ENCODE data around the gene PNKD. TPM values are rescaled to one million over a fixed set of nuclear protein-coding genes. Genes with fewer than 3 reads are reported as not detected.

Gene PNKD
- total and polyA plus RNA-seq, 2 experiments from 2014 or later = 48.7 to 145 TPM

DNA sequence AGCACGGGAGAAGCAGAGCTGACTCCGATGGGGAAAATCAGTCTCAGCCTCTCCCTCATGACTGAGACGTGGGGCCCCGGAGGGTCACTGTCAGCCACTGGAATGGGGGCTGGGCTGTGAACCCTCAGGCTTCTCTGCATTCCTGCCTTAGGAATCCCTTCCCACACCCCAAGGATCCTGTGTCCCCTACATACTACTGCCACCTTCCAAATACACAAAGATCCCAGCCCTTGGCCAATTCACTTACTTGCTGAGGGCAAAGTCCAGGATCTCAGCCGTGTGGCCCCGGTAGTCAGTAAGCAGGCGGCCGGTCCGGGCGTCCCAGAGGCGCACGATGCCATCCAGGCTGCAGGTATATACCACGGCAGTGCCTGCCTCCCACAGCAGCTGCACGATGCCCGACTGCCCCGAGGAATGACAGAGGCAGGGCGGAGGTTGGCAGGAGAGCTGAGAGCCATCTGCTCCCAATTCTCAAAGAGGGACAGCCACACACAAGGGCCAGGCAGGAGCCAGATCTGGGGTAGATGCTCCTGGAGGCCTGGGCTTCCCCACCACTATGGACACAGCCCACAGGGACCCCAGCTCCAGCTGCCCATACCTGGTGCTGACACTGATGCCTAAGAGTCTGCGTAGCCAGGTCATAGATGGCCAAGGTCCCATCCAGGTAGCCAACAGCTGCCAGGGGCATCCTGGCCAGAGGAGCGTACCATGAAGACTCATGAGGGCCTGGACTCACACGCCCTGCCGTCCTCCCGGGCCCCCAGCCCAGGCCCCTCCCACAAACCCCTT lies 5.4 kb upstream of the PNKD start:
- WGBS (ENCODE audit: low lambda C conversion rate, missing lambda C conversion rate) = 73% methylated on average over 19 of the region's 22 CpGs
- Histone ChIP-seq H3K4me3 (no peak overlapping the region), H3K4me2 (peak overlapping the region; percentile 68), H4K20me1 (ENCODE audit: insufficient read depth, poor library complexity, severe bottlenecking) (peaks cover 7% of the 10 kb centered on the region), H3K9me2 (replicated peaks; ENCODE audit: insufficient read depth) (no peaks in the 10 kb centered on the region), H3K9me3 (ENCODE audit: low read depth) (no peaks in the 10 kb centered on the region), H3K27me3 (no peaks in the 10 kb centered on the region), H3K4me1 (ENCODE audit: insufficient read depth) (peaks cover 48% of the 10 kb centered on the region), H2AFZ (no peak overlapping the region), H3K36me3 (replicated peaks; ENCODE audit: insufficient read depth, low read depth) (no peaks in the 10 kb centered on the region), H3K27ac (peak overlapping the region; percentile 92), H3K79me2 (peaks cover 31% of the 10 kb centered on the region)
- TF ChIP-seq EZH2phosphoT487 (IDR thresholded peaks at IDR 0.05; ENCODE audit: low read depth, severe bottlenecking, unreplicated experiment) (no peak), CTCF (IDR thresholded peaks at IDR 0.05; ENCODE audit: poor library complexity) (no peak)
- DNase-seq (ENCODE audit: low spot score) = peak; percentile 77

- no peak for TF ChIP-seq CTCF (IDR thresholded peaks at IDR 0.05; ENCODE audit: poor library complexity)
- no peak for TF ChIP-seq EZH2 (IDR thresholded peaks at IDR 0.05; ENCODE audit: borderline replicate concordance)
- no peak for TF ChIP-seq EZH2phosphoT487 (IDR thresholded peaks at IDR 0.05; ENCODE audit: low read depth, severe bottlenecking, unreplicated experiment)
- WGBS (ENCODE audit: low lambda C conversion rate, missing lambda C conversion rate) = 98% methylated on average over 8 of the region's 8 CpGs
- peaks cover 32% of the 10 kb centered on the region for H3K79me2 ChIP-seq
- no peak for DNase-seq (ENCODE audit: low spot score)
- no peak overlapping the region for H3K4me3 ChIP-seq
- H3K9me2 ChIP-seq (replicated peaks; ENCODE audit: insufficient read depth) = no peaks in the 10 kb centered on the region
- peaks cover 42% of the 10 kb centered on the region for H3K4me1 ChIP-seq (ENCODE audit: insufficient read depth)
- peak overlapping the region; percentile 92 for H3K27ac ChIP-seq
- no peaks in the 10 kb centered on the region for H3K36me3 ChIP-seq (replicated peaks; ENCODE audit: insufficient read depth, low read depth)
- H3K27me3 ChIP-seq = no peaks in the 10 kb centered on the region
- H4K20me1 ChIP-seq (ENCODE audit: insufficient read depth, poor library complexity, severe bottlenecking) = peaks cover 7% of the 10 kb centered on the region
- no peak overlapping the region for H2AFZ ChIP-seq
- no peaks in the 10 kb centered on the region for H3K9me3 ChIP-seq (ENCODE audit: low read depth)
- no peak overlapping the region for H3K4me2 ChIP-seq
Measured at GRCh38 chr2:218265626-218266025, 4.7 kb upstream of the PNKD start.

DNA sequence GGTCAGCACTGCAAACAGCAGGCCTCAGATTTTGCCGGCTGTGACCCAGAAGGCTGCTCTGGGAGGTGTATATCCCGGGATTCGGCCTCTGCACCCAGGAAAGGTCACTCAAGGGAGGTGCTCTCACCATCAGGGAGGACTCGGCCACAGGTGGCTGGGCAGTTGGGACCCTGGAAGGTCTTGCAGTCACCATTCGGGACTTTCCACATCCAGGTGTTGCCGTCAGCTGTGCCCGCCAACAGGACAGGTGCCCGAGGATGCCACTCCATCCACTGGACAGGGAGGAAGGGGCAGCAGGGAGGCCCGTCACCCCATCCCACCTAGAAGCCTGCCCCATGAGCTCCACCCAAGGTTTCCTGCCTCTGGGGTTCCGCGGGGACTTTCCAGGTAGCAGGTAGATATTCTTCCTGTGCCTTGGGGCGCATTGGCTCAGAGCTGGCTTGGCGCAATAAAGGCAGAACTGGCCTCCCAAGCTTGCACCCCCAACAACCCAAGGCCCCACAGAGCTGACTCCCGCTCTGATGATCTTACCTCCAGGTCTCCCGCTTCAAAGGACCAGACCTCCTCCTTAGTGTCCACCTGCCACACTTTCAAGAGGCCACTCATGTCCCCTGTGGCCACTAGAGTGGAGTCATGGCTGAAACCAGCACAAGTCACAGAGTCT lies 3.9 kb upstream of the PNKD start:
- Histone ChIP-seq H3K4me1 (ENCODE audit: insufficient read depth) (peaks cover 37% of the 10 kb centered on the region), H3K36me3 (replicated peaks; ENCODE audit: insufficient read depth, low read depth) (no peaks in the 10 kb centered on the region), H3K27ac (no peak overlapping the region), H3K9me2 (replicated peaks; ENCODE audit: insufficient read depth) (no peaks in the 10 kb centered on the region), H3K79me2 (peaks cover 40% of the 10 kb centered on the region), H3K9me3 (ENCODE audit: low read depth) (no peaks in the 10 kb centered on the region), H3K27me3 (no peaks in the 10 kb centered on the region), H2AFZ (no peak overlapping the region), H4K20me1 (ENCODE audit: insufficient read depth, poor library complexity, severe bottlenecking) (peaks cover 7% of the 10 kb centered on the region), H3K4me3 (no peak overlapping the region), H3K4me2 (no peak overlapping the region)
- DNase-seq (ENCODE audit: low spot score) = peak; percentile 10
- TF ChIP-seq EZH2 (IDR thresholded peaks at IDR 0.05; ENCODE audit: borderline replicate concordance) (no peak), CTCF (IDR thresholded peaks at IDR 0.05; ENCODE audit: poor library complexity) (no peak), EZH2phosphoT487 (IDR thresholded peaks at IDR 0.05; ENCODE audit: low read depth, severe bottlenecking, unreplicated experiment) (no peak)
- 95% methylated on average over 15 of the region's 15 CpGs for WGBS (ENCODE audit: low lambda C conversion rate, missing lambda C conversion rate)

Measured in hepatocyte (in vitro differentiated cells).